T-helper 2 cell treated with Interferon-gamma antibody and Interleukin-4, amounts not matched to agents 5 μg/mL and 100 μg/mL, for 36 hours (primary cell): Measurements from ENCODE around the gene PCNT.

Source experiments
- DNase-seq: peaks from one replicate; pipeline ENCODE4 v3.0.0; 2021; ENCODE audit warnings: low spot score
- H3K27ac Mint-ChIP-seq: one replicate; pipeline ENCODE4 v1.8.0; 2021; ENCODE audit warnings: mild to moderate bottlenecking, mixed read lengths
- H3K27me3 Mint-ChIP-seq: one replicate; pipeline ENCODE4 v1.8.0; 2021; ENCODE audit warnings: low read depth, mixed read lengths
- H3K36me3 Mint-ChIP-seq: one replicate; pipeline ENCODE4 v1.8.0; 2021; ENCODE audit warnings: low read depth, mixed read lengths
- H3K4me1 Mint-ChIP-seq: one replicate; pipeline ENCODE4 v1.8.0; 2021; ENCODE audit warnings: low read depth, mixed read lengths
- H3K4me3 Mint-ChIP-seq: one replicate; pipeline ENCODE4 v1.8.0; 2022; ENCODE audit warnings: mild to moderate bottlenecking, moderate library complexity, mixed read lengths
- H3K9me3 Mint-ChIP-seq: one replicate; pipeline ENCODE4 v1.8.0; 2021; ENCODE audit warnings: mixed read lengths

The PCNT gene

DNA sequence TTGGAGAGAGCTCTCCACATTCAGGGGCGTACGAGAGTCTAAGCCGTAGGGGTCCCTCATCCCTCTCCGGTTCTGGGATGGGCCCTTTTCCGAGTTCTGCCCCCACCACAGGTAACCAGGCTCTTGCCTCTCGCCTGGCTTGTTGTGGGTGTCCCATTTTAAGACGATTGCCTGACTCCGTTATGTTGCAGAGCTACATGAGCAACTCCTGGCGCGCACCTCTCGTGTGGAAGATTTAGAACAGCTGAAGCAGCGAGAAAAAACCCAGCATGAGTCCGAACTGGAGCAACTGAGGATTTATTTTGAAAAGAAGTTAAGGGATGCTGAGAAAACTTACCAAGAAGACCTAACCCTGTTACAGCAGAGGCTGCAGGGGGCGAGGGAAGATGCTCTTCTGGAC is 29.0 kb downstream of the PCNT start:
- H3K27me3 Mint-ChIP-seq = no peaks in the 10 kb centered on the region

DNA sequence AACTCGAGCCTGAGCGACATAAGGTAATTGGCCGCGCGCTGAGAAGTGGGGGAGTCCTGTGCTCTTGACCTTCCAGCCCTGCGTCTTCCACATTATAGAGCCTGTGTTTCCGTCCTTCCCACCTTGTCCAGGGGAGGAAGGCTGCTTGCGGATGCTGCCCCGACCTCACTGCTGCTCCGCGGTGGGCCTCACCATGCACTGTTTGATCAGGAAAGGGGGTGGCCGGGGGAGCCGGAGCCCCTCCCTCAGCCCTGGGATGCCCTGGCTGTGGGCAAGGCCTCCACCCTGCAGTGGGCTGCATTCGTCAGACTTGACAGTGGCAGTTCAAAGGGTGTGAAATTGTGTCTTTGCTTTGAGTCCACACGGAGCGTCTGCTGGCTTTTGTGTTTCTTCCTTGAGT is 30.1 kb downstream of the PCNT start:
- no peak overlapping the region for H3K4me3 Mint-ChIP-seq

More for the DNA sequence above, 29.0 kb downstream of the PCNT start:
- no peak overlapping the region for H3K4me3 Mint-ChIP-seq
- H3K36me3 Mint-ChIP-seq = peaks cover 42% of the 10 kb centered on the region
- no peak overlapping the region for H3K27ac Mint-ChIP-seq
- no peaks in the 10 kb centered on the region for H3K9me3 Mint-ChIP-seq
- H3K4me1 Mint-ChIP-seq = no peaks in the 10 kb centered on the region
- no peak for DNase-seq

GRCh38 chr21:46354518-46354917 is 30.6 kb downstream of the PCNT start:
- H3K27ac Mint-ChIP-seq = no peak overlapping the region
- no peak overlapping the region for H3K4me3 Mint-ChIP-seq
- H3K9me3 Mint-ChIP-seq = no peaks in the 10 kb centered on the region
- DNase-seq = no peak
- no peaks in the 10 kb centered on the region for H3K27me3 Mint-ChIP-seq
- H3K4me1 Mint-ChIP-seq = no peaks in the 10 kb centered on the region
- H3K36me3 Mint-ChIP-seq = peaks cover 38% of the 10 kb centered on the region

More for the DNA sequence above, 30.1 kb downstream of the PCNT start:
- Mint-ChIP-seq H3K27ac (no peak overlapping the region), H3K36me3 (peaks cover 41% of the 10 kb centered on the region), H3K27me3 (no peaks in the 10 kb centered on the region), H3K4me1 (no peaks in the 10 kb centered on the region), H3K9me3 (no peaks in the 10 kb centered on the region)
- no peak for DNase-seq

DNA sequence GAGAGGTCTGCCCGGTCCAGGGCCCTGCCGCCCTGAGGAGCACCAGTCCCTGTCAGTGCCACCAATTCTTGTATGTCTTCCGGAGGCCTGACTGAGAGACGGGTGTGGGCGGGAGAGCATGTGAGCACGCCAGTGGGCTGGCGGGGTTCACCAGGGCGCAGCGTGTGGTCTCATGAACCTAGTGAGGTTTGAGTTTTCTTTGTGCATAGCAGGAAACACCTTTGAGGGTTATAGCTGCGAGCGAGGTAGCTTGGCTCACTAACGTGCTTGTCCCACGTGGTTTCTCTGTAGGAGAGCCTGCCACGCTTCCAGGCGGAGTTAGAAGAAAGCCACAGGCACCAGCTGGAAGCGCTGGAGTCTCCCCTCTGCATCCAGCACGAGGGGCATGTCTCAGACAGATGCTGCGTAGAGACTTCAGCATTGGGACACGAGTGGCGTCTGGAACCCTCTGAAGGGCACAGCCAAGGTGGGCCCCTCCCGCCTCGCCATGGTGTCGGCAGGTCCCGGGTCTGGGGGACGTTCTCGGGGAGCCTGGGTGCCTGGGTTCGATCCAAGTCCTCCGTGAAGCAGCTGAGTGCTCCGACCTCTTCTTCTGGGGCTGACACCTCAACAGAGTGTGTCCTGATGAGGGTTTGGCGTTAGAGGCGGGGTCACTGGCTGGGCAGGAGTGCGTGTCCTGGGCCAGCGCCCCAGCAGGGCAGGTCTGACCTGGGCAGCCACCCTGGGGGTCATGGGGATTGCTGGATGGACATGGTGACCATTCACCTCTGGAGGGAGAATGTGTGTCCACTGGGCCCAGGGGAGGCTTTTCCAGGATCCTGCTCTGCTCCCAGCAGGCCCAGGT is 31.4 kb downstream of the PCNT start:
- H3K27me3 Mint-ChIP-seq = no peaks in the 10 kb centered on the region
- no peak overlapping the region for H3K4me3 Mint-ChIP-seq
- H3K36me3 Mint-ChIP-seq = peaks cover 34% of the 10 kb centered on the region
- H3K27ac Mint-ChIP-seq = no peak overlapping the region
- H3K9me3 Mint-ChIP-seq = no peaks in the 10 kb centered on the region
- no peaks in the 10 kb centered on the region for H3K4me1 Mint-ChIP-seq
- DNase-seq = no peak

- no peak overlapping the region for H3K4me3 Mint-ChIP-seq
- no peaks in the 10 kb centered on the region for H3K9me3 Mint-ChIP-seq
- no peak for DNase-seq
- H3K4me1 Mint-ChIP-seq = no peaks in the 10 kb centered on the region
- H3K27ac Mint-ChIP-seq = no peak overlapping the region
- H3K36me3 Mint-ChIP-seq = peaks cover 36% of the 10 kb centered on the region
- no peaks in the 10 kb centered on the region for H3K27me3 Mint-ChIP-seq
Observed at GRCh38 chr21:46356005-46356338, 32.0 kb downstream of the PCNT start.

GRCh38 chr21:46356494-46357334 is 32.8 kb downstream of the PCNT start:
- H3K4me3 Mint-ChIP-seq = no peak overlapping the region
- H3K27ac Mint-ChIP-seq = no peak overlapping the region
- H3K27me3 Mint-ChIP-seq = no peaks in the 10 kb centered on the region
- no peaks in the 10 kb centered on the region for H3K9me3 Mint-ChIP-seq
- H3K4me1 Mint-ChIP-seq = no peaks in the 10 kb centered on the region
- DNase-seq = no peak
- peaks cover 35% of the 10 kb centered on the region for H3K36me3 Mint-ChIP-seq

DNA sequence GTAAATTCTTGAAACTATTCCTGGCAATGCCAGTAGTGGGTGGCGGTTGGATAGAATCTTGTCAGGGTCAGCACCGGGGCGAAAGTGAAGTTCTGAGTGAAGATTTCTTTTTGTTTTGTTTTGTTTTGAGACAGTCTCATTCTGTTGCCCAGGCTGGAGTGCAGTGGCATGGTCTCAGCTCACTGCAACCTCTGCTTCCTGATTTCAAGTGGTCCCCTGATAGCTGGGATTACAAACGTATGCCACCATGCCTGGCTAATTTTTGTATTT is 33.3 kb downstream of the PCNT start:
- Mint-ChIP-seq H3K36me3 (peaks cover 39% of the 10 kb centered on the region), H3K27ac (no peak overlapping the region), H3K9me3 (no peaks in the 10 kb centered on the region), H3K4me1 (no peaks in the 10 kb centered on the region), H3K4me3 (no peak overlapping the region), H3K27me3 (no peaks in the 10 kb centered on the region)
- no peak for DNase-seq

DNA sequence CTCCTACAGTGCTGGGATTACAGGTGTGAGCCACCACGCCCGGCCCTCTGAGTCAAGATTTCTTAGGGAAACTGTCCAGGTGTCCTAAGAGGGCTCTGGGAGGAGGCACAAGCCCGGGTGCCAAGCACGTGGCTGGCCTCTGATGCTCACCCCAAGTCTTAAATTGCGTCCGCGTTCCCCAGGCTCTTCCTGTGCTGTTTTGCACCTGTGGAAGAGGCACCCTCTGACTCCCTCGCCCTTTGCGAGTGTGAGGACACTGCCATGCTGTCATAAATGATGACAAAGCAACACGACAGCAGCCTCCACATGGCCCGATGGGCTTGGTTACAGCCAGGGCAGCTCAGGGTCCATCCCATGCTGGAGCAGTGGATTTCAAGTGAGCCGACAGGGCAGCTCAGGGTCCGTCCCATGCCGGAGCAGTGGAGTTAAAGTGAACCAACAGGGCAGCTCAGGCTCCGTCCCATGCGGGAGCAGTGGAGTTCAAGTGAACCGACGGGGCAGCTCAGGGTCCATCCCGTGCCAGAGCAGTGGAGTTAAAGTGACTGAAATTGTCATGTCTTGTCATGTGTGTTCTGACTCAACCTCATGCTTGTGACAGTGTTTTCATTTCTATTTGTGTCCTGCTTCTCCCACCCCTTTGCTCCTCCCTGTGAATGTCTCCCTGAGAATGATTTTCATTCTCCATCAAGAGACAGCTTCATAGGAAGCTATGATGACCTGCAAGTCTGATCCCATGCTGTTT is 33.9 kb downstream of the PCNT start:
- H3K4me1 Mint-ChIP-seq = no peaks in the 10 kb centered on the region
- H3K36me3 Mint-ChIP-seq = peaks cover 39% of the 10 kb centered on the region
- no peaks in the 10 kb centered on the region for H3K9me3 Mint-ChIP-seq
- DNase-seq = no peak
- H3K4me3 Mint-ChIP-seq = no peak overlapping the region
- H3K27ac Mint-ChIP-seq = no peak overlapping the region
- no peaks in the 10 kb centered on the region for H3K27me3 Mint-ChIP-seq

- Mint-ChIP-seq H3K4me1 (no peaks in the 10 kb centered on the region), H3K27me3 (no peaks in the 10 kb centered on the region), H3K36me3 (peaks cover 42% of the 10 kb centered on the region), H3K27ac (no peak overlapping the region), H3K4me3 (no peak overlapping the region), H3K9me3 (no peaks in the 10 kb centered on the region)
- no peak for DNase-seq
Observed at GRCh38 chr21:46361176-46361575, 37.2 kb downstream of the PCNT start.

DNA sequence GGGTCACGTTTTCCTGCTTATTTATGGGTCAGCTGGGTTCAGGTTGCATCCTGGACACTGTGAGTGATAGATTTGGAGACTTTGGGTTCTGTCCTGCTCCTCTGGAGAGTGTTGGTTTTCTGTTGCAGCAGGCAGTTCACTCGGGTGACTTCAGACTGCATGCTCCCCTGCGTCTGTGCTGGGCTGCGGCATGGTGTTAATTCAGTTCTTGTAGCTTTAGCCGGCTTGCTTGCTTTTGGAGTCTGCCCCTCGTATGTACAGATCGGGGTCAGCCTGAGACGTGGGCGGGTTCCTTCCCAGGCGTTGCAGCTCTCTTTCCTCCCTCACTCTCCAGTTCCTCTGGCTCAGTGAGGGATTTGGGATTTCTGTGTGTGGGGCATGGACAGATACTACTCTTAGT is 38.0 kb downstream of the PCNT start:
- Mint-ChIP-seq H3K27ac (no peak overlapping the region), H3K4me3 (no peak overlapping the region), H3K36me3 (peaks cover 48% of the 10 kb centered on the region), H3K4me1 (no peaks in the 10 kb centered on the region), H3K27me3 (no peaks in the 10 kb centered on the region), H3K9me3 (no peaks in the 10 kb centered on the region)
- DNase-seq = no peak

GRCh38 chr21:46362946-46363345 is 39.0 kb downstream of the PCNT start:
- H3K36me3 Mint-ChIP-seq = peaks cover 45% of the 10 kb centered on the region
- no peaks in the 10 kb centered on the region for H3K27me3 Mint-ChIP-seq
- no peaks in the 10 kb centered on the region for H3K9me3 Mint-ChIP-seq
- H3K27ac Mint-ChIP-seq = no peak overlapping the region
- H3K4me1 Mint-ChIP-seq = no peaks in the 10 kb centered on the region
- DNase-seq = no peak
- H3K4me3 Mint-ChIP-seq = no peak overlapping the region

GRCh38 chr21:46363698-46364097 is 39.7 kb downstream of the PCNT start:
- H3K4me1 Mint-ChIP-seq = peaks cover 3% of the 10 kb centered on the region
- H3K27ac Mint-ChIP-seq = no peak overlapping the region
- H3K9me3 Mint-ChIP-seq = no peaks in the 10 kb centered on the region
- no peak for DNase-seq
- peaks cover 40% of the 10 kb centered on the region for H3K36me3 Mint-ChIP-seq
- H3K4me3 Mint-ChIP-seq = no peak overlapping the region
- no peaks in the 10 kb centered on the region for H3K27me3 Mint-ChIP-seq

DNA sequence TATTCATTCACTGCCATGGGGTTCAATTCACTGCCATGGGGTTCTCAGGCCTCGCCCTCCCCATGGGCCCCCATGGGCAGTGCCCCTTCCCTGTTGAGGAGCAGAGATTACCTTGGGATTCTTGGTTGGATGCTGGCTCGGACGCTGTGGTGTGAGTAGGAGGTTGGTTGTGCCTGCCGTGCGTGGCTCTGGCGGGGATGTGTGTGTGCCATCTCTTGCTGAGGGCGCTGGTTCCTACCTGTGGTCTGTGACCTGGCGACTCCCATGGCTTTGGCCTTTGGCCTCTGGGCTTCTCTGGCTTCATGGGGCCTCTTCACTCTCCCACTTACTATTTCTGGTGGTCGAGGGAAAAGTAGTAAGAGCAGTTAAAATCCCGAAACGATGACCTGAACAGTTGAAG is 42.1 kb downstream of the PCNT start:
- Mint-ChIP-seq H3K9me3 (no peaks in the 10 kb centered on the region), H3K27me3 (no peaks in the 10 kb centered on the region), H3K4me1 (peaks cover 13% of the 10 kb centered on the region), H3K4me3 (no peak overlapping the region), H3K27ac (no peak overlapping the region), H3K36me3 (peaks cover 43% of the 10 kb centered on the region)
- no peak for DNase-seq

- Mint-ChIP-seq H3K36me3 (peaks cover 41% of the 10 kb centered on the region), H3K27ac (no peak overlapping the region), H3K4me3 (no peak overlapping the region), H3K27me3 (no peaks in the 10 kb centered on the region), H3K4me1 (peaks cover 14% of the 10 kb centered on the region), H3K9me3 (no peaks in the 10 kb centered on the region)
- no peak for DNase-seq
Observed at GRCh38 chr21:46366561-46366960, 42.6 kb downstream of the PCNT start.
